Endothelial cell of umbilical vein (primary cell): ENCODE results near the gene CACNA1C.

ENCODE experiments used
- CTCF ChIP-seq, 2 donors: IDR thresholded peaks; 1 replicate in 1 of 2; 2 replicates in 1 of 2; pipeline ENCODE4 v1.5.1; 2011; ENCODE audit warnings: low read length in 2 of 2, mild to moderate bottlenecking in 2 of 2, moderate library complexity in 2 of 2, control low read depth in 1 of 2, inconsistent platforms in 1 of 2, low read depth in 1 of 2; ENCODE audit not compliant: insufficient read depth in 1 of 2; ENCODE audit errors: extremely low read depth in 1 of 2
- EZH2 ChIP-seq: IDR thresholded peaks from 2 replicates; pipeline ENCODE4 v1.6.1; 2012; ENCODE audit warnings: borderline replicate concordance, low read depth, mild to moderate bottlenecking, moderate library complexity, low read length, inconsistent platforms; ENCODE audit not compliant: severe bottlenecking
- JUN ChIP-seq: IDR thresholded peaks from 2 replicates; pipeline ENCODE4 v1.6.1; 2011; ENCODE audit warnings: borderline replicate concordance, low read depth; ENCODE audit not compliant: insufficient read length, insufficient read depth
- MAX ChIP-seq: IDR thresholded peaks from 2 replicates; pipeline ENCODE4 v1.6.1; 2011; ENCODE audit not compliant: insufficient read depth, insufficient read length
- MYC ChIP-seq: IDR thresholded peaks from one replicate; pipeline ENCODE4 v1.6.1; 2011; ENCODE audit warnings: mild to moderate bottlenecking, low read depth, low read length
- POLR2A ChIP-seq: IDR thresholded peaks from 2 replicates; pipeline ENCODE4 v1.6.1; 2012; ENCODE audit warnings: low read depth, mild to moderate bottlenecking, control low read depth, low read length
- POLR2AphosphoS5 ChIP-seq: IDR thresholded peaks from 2 replicates; pipeline ENCODE4 v1.6.1; 2012; ENCODE audit warnings: low read depth, mild to moderate bottlenecking, control low read depth, low read length, moderate library complexity; ENCODE audit not compliant: insufficient read depth

GRCh38 chr12:2170376-2170775, 117.6 kb downstream of the CACNA1C start:
- TF ChIP-seq POLR2A: no peak
- TF ChIP-seq MYC: no peak
- no peak for TF ChIP-seq CTCF (IDR thresholded peaks at IDR 0.05; ENCODE audit: extremely low read depth in 1 of 2, insufficient read depth in 1 of 2, low read depth in 1 of 2, low read length in 2 of 2)
- no peak for TF ChIP-seq MAX
- no peak for TF ChIP-seq POLR2AphosphoS5
- no peak for TF ChIP-seq EZH2
- TF ChIP-seq JUN: no peak
